Skeletal muscle satellite cell (primary cell): Measurements from ENCODE around the gene CHRNA3.

Experiments used
- H3K27me3 ChIP-seq: 2 replicates; pipeline ENCODE4 v1.7.0; 2013; ENCODE audit warnings: low read length; ENCODE audit not compliant: control insufficient read depth, insufficient read depth
- H3K36me3 ChIP-seq: 2 replicates; pipeline ENCODE4 v1.7.0; 2013; ENCODE audit warnings: mild to moderate bottlenecking, control low read depth, low read length; ENCODE audit not compliant: insufficient read depth
- H3K4me1 ChIP-seq: 2 replicates; pipeline ENCODE4 v1.7.0; 2013; ENCODE audit warnings: low read length; ENCODE audit not compliant: control insufficient read depth, insufficient read depth
- H3K4me2 ChIP-seq: 2 replicates; pipeline ENCODE4 v1.7.0; 2013; ENCODE audit warnings: mild to moderate bottlenecking, low read length
- H3K4me3 ChIP-seq: 2 replicates; pipeline ENCODE4 v1.7.0; 2013; ENCODE audit warnings: low read length
- H3K9ac ChIP-seq: 2 replicates; pipeline ENCODE4 v1.7.0; 2013; ENCODE audit warnings: mild to moderate bottlenecking, low read depth, low read length, moderate library complexity
- H3K9me3 ChIP-seq: replicated peaks from 2 replicates; pipeline ENCODE4 v1.7.0; 2013; ENCODE audit warnings: mild to moderate bottlenecking, control low read depth, low read length

CHRNA3 gene

GRCh38 chr15:78651007-78651406, 30.2 kb upstream of the CHRNA3 start:
- Histone ChIP-seq H3K9me3 (no peaks in the 10 kb centered on the region), H3K27me3 (peaks cover 36% of the 10 kb centered on the region)

GRCh38 chr15:78650022-78650421, 29.2 kb upstream of the CHRNA3 start:
- no peaks in the 10 kb centered on the region for H3K9me3 ChIP-seq
- H3K36me3 ChIP-seq = no peaks in the 10 kb centered on the region
- peaks cover 40% of the 10 kb centered on the region for H3K27me3 ChIP-seq
- no peaks in the 10 kb centered on the region for H3K4me1 ChIP-seq
- no peak overlapping the region for H3K4me3 ChIP-seq
- H3K9ac ChIP-seq = no peak overlapping the region
- H3K4me2 ChIP-seq = no peak overlapping the region

More at GRCh38 chr15:78651007-78651406, 30.2 kb upstream of the CHRNA3 start:
- H3K4me2 ChIP-seq = no peak overlapping the region
- H3K36me3 ChIP-seq = no peaks in the 10 kb centered on the region
- no peak overlapping the region for H3K9ac ChIP-seq
- H3K4me3 ChIP-seq = no peak overlapping the region
- H3K4me1 ChIP-seq = no peaks in the 10 kb centered on the region

- no peaks in the 10 kb centered on the region for H3K9me3 ChIP-seq
- no peak overlapping the region for H3K4me3 ChIP-seq
Measured at GRCh38 chr15:78645009-78645408, 24.2 kb upstream of the CHRNA3 start.

GRCh38 chr15:78642331-78642730, 21.5 kb upstream of the CHRNA3 start:
- Histone ChIP-seq H3K4me1 (peaks cover 5% of the 10 kb centered on the region), H3K9me3 (no peaks in the 10 kb centered on the region), H3K36me3 (no peaks in the 10 kb centered on the region), H3K9ac (no peak overlapping the region), H3K4me3 (no peak overlapping the region), H3K27me3 (peaks cover 37% of the 10 kb centered on the region), H3K4me2 (no peak overlapping the region)

More at GRCh38 chr15:78645009-78645408, 24.2 kb upstream of the CHRNA3 start:
- H3K4me1 ChIP-seq = peaks cover 5% of the 10 kb centered on the region
- H3K27me3 ChIP-seq = peaks cover 27% of the 10 kb centered on the region
- no peak overlapping the region for H3K9ac ChIP-seq
- H3K36me3 ChIP-seq = no peaks in the 10 kb centered on the region
- no peak overlapping the region for H3K4me2 ChIP-seq

- H3K4me1 ChIP-seq = peaks cover 5% of the 10 kb centered on the region
Measured at GRCh38 chr15:78641749-78642275, 21.0 kb upstream of the CHRNA3 start.

GRCh38 chr15:78641102-78641748, 20.4 kb upstream of the CHRNA3 start, which contains the start of gene CHRNB4:
CHRNB4 (minus strand) TSS chr15:78641210; CDS start chr15:78641133, 77 bp downstream.
- H3K4me1 ChIP-seq = peaks cover 5% of the 10 kb centered on the region
- H3K9ac ChIP-seq = no peak within 1 kb of the TSS
- H3K9me3 ChIP-seq = no peaks in the 10 kb centered on the region
- H3K4me2 ChIP-seq = peak within 1 kb of the TSS; percentile 76
- peak within 1 kb of the TSS; percentile 51 for H3K4me3 ChIP-seq
- H3K36me3 ChIP-seq = no peaks in the 10 kb centered on the region
- H3K27me3 ChIP-seq = peaks cover 42% of the 10 kb centered on the region

More at GRCh38 chr15:78641749-78642275, 21.0 kb upstream of the CHRNA3 start:
- Histone ChIP-seq H3K9me3 (no peaks in the 10 kb centered on the region), H3K4me2 (no peak overlapping the region), H3K4me3 (no peak overlapping the region), H3K36me3 (no peaks in the 10 kb centered on the region), H3K9ac (no peak overlapping the region), H3K27me3 (peaks cover 42% of the 10 kb centered on the region)

GRCh38 chr15:78640527-78641101, 19.8 kb upstream of the CHRNA3 start:
- Histone ChIP-seq H3K4me2 (peak overlapping the region; percentile 76), H3K4me1 (peaks cover 5% of the 10 kb centered on the region), H3K27me3 (peaks cover 40% of the 10 kb centered on the region), H3K9me3 (no peaks in the 10 kb centered on the region), H3K36me3 (no peaks in the 10 kb centered on the region), H3K9ac (no peak overlapping the region), H3K4me3 (peak overlapping the region; percentile 51)

GRCh38 chr15:78638658-78639314, 18.0 kb upstream of the CHRNA3 start:
- Histone ChIP-seq H3K9ac (no peak overlapping the region), H3K36me3 (no peaks in the 10 kb centered on the region), H3K4me1 (peaks cover 5% of the 10 kb centered on the region), H3K4me2 (no peak overlapping the region), H3K4me3 (no peak overlapping the region), H3K27me3 (peaks cover 42% of the 10 kb centered on the region), H3K9me3 (no peaks in the 10 kb centered on the region)

- H3K9me3 ChIP-seq = peaks cover 5% of the 10 kb centered on the region
- no peak overlapping the region for H3K4me2 ChIP-seq
- no peaks in the 10 kb centered on the region for H3K36me3 ChIP-seq
- no peak overlapping the region for H3K9ac ChIP-seq
- peaks cover 5% of the 10 kb centered on the region for H3K4me1 ChIP-seq
- no peak overlapping the region for H3K4me3 ChIP-seq
- H3K27me3 ChIP-seq = peaks cover 42% of the 10 kb centered on the region
Measured at GRCh38 chr15:78637776-78638435, 17.1 kb upstream of the CHRNA3 start.

GRCh38 chr15:78636378-78636859, 15.6 kb upstream of the CHRNA3 start:
- Histone ChIP-seq H3K27me3 (peaks cover 40% of the 10 kb centered on the region), H3K4me2 (no peak overlapping the region), H3K4me3 (no peak overlapping the region), H3K9me3 (peaks cover 5% of the 10 kb centered on the region), H3K36me3 (no peaks in the 10 kb centered on the region), H3K4me1 (peaks cover 5% of the 10 kb centered on the region), H3K9ac (no peak overlapping the region)

GRCh38 chr15:78635346-78635745, 14.6 kb upstream of the CHRNA3 start:
- H3K36me3 ChIP-seq = no peaks in the 10 kb centered on the region
- H3K4me1 ChIP-seq = no peaks in the 10 kb centered on the region
- no peak overlapping the region for H3K4me3 ChIP-seq
- peaks cover 43% of the 10 kb centered on the region for H3K27me3 ChIP-seq
- no peak overlapping the region for H3K4me2 ChIP-seq
- peaks cover 5% of the 10 kb centered on the region for H3K9me3 ChIP-seq
- H3K9ac ChIP-seq = no peak overlapping the region
